ENCODE data around the gene CENPA. TPM values are rescaled to one million over a fixed set of nuclear protein-coding genes. Genes with fewer than 3 reads are reported as not detected.
"Not testable (repeated sequence)": the region's sequence is repeated elsewhere in the genome, so short reads cannot be mapped to it uniquely, and the experiment has no call there.

CENPA gene
- total RNA-seq, 4 donors from 2014 or later, result 3.3 to 3.5 TPM; not detected in 2

GRCh38 chr2:26811791-26812694 is 26.2 kb downstream of the CENPA start:
- Histone ChIP-seq H3K4me1 (no peaks in the 10 kb centered on the region), H3K27ac (no peak overlapping the region), H3K9me3 (no peaks in the 10 kb centered on the region), H3K36me3 (no peaks in the 10 kb centered on the region), H3K27me3 (no peaks in the 10 kb centered on the region), H3K4me3 (no peak overlapping the region)
- no peak for TF ChIP-seq POLR2A (IDR thresholded peaks at IDR 0.05)
- TF ChIP-seq CTCF (IDR thresholded peaks at IDR 0.05), result no peak
- TF ChIP-seq EP300 (IDR thresholded peaks at IDR 0.05), result no peak
- WGBS, 2 donors, result 63 to 70% methylated on average over 13 to 14 of the region's 14 CpGs
- no peak for DNase-seq (ENCODE audit: low spot score in 2 of 2)

DNA sequence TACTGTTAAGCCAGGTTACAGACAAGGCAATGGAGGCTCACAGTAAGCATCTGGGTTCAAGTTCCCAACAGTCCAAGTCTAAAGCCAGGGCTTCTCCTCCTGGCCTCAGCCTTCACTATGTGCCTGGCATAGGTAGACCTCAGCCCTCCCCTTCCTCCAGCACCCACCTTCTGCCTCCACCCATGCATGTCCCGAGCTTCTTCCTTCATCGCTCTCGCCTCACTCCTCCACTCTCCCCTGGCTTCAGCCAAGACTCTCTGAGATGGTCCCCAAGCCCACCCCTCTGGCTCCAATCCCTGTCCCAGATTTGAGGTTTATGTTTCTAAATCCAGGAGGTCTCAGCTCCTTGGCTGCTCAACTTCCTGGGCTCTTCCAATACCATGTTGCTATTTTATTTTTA is 26.9 kb downstream of the CENPA start:
- 84 to 90% methylated on average over 3 of the region's 3 CpGs for WGBS, 2 donors
- H3K27ac ChIP-seq, result no peak overlapping the region
- no peaks in the 10 kb centered on the region for H3K36me3 ChIP-seq
- H3K27me3 ChIP-seq, result no peaks in the 10 kb centered on the region
- H3K9me3 ChIP-seq, result no peaks in the 10 kb centered on the region
- no peaks in the 10 kb centered on the region for H3K4me1 ChIP-seq
- TF ChIP-seq CTCF (IDR thresholded peaks at IDR 0.05) (no peak), POLR2A (IDR thresholded peaks at IDR 0.05) (no peak), EP300 (IDR thresholded peaks at IDR 0.05) (no peak)
- no peak for DNase-seq (ENCODE audit: low spot score in 2 of 2)
- H3K4me3 ChIP-seq, result no peak overlapping the region

GRCh38 chr2:26814072-26814765 is 28.4 kb downstream of the CENPA start:
- H3K36me3 ChIP-seq; H3K9me3 ChIP-seq; H3K4me1 ChIP-seq; H3K27ac ChIP-seq; H3K4me3 ChIP-seq; DNase-seq (ENCODE audit: low spot score in 2 of 2); H3K27me3 ChIP-seq: not testable (repeated sequence)
- 95 to 98% methylated on average over 27 to 43 of the region's 52 CpGs for WGBS, 2 donors

GRCh38 chr2:26816893-26817292 is 31.0 kb downstream of the CENPA start:
- no peaks in the 10 kb centered on the region for H3K4me1 ChIP-seq
- DNase-seq (ENCODE audit: low spot score in 2 of 2), result no peak
- TF ChIP-seq CTCF (IDR thresholded peaks at IDR 0.05) (no peak), POLR2A (IDR thresholded peaks at IDR 0.05) (no peak), EP300 (IDR thresholded peaks at IDR 0.05) (no peak)
- peaks cover 0 to 7% of the 10 kb centered on the region in 2 donors for H3K27me3 ChIP-seq
- 45 to 53% methylated on average over 3 of the region's 3 CpGs for WGBS, 2 donors
- no peaks in the 10 kb centered on the region for H3K9me3 ChIP-seq
- H3K4me3 ChIP-seq, result no peak overlapping the region
- no peaks in the 10 kb centered on the region for H3K36me3 ChIP-seq
- no peak overlapping the region for H3K27ac ChIP-seq

DNA sequence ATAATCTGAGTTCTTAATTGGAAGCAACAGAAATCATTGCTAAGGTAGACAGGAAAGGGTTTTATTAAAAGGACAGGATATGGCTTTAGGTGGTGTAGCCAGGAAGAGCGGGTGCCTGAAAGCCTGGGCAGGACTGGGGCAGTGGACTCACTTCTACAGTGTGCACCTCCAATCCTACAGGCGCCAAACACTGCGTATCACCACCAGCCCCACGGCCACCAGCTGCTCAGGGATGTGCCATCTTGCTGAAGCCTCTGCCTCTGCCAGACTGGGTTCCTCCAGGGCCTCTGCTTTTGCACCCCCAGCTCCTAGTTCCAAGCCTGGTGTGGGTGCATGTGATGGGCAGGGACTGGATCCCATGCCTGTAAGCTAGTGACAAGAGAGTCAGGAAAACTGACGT is 32.4 kb downstream of the CENPA start:
- WGBS, 2 donors, result 77 to 83% methylated on average over 5 of the region's 5 CpGs
- Histone ChIP-seq H3K9me3 (no peaks in the 10 kb centered on the region), H3K27me3 (peaks cover 0 to 7% of the 10 kb centered on the region in 2 donors), H3K4me1 (no peaks in the 10 kb centered on the region), H3K36me3 (no peaks in the 10 kb centered on the region), H3K4me3 (no peak overlapping the region), H3K27ac (no peak overlapping the region)
- TF ChIP-seq POLR2A (IDR thresholded peaks at IDR 0.05) (no peak), CTCF (IDR thresholded peaks at IDR 0.05) (no peak), EP300 (IDR thresholded peaks at IDR 0.05) (no peak)
- no peak for DNase-seq (ENCODE audit: low spot score in 2 of 2)

Data from tibial nerve (tissue), 4 donors.